ENCODE results near the gene RABAC1.
A peak's percentile ranks its signal among the peaks of the same experiment; 100 is the strongest.

RABAC1 gene

GRCh38 chr19:41926763-41927496 lies 32.2 kb downstream of the RABAC1 start:
- H3K9me3 ChIP-seq (ENCODE audit: control insufficient read depth, insufficient read depth, low read depth, low read length), result no peaks in the 10 kb centered on the region
- no peaks in the 10 kb centered on the region for H3K36me3 ChIP-seq (ENCODE audit: control insufficient read depth, insufficient read depth, low read length)
- no peak overlapping the region for H3K27ac ChIP-seq (ENCODE audit: low read depth, low read length)
- peaks cover 16% of the 10 kb centered on the region for H3K4me1 ChIP-seq (ENCODE audit: control insufficient read depth, insufficient read depth, low read length)
- H3K27me3 ChIP-seq (ENCODE audit: control insufficient read depth, insufficient read depth, low read length), result peaks cover 95% of the 10 kb centered on the region
- no peak overlapping the region for H3K4me3 ChIP-seq (ENCODE audit: low read depth, low read length)
- no peak overlapping the region for H3K9ac ChIP-seq (ENCODE audit: low read length)

- Histone ChIP-seq H3K4me1 (ENCODE audit: control insufficient read depth, insufficient read depth, low read length) (peaks cover 14% of the 10 kb centered on the region), H3K27me3 (ENCODE audit: control insufficient read depth, insufficient read depth, low read length) (peaks cover 95% of the 10 kb centered on the region), H3K4me3 (ENCODE audit: low read depth, low read length) (no peak overlapping the region), H3K36me3 (ENCODE audit: control insufficient read depth, insufficient read depth, low read length) (no peaks in the 10 kb centered on the region), H3K9ac (ENCODE audit: low read length) (no peak overlapping the region), H3K9me3 (ENCODE audit: control insufficient read depth, insufficient read depth, low read depth, low read length) (no peaks in the 10 kb centered on the region), H3K27ac (ENCODE audit: low read depth, low read length) (no peak overlapping the region)
Observed at GRCh38 chr19:41926028-41926762, 32.9 kb downstream of the RABAC1 start.

DNA sequence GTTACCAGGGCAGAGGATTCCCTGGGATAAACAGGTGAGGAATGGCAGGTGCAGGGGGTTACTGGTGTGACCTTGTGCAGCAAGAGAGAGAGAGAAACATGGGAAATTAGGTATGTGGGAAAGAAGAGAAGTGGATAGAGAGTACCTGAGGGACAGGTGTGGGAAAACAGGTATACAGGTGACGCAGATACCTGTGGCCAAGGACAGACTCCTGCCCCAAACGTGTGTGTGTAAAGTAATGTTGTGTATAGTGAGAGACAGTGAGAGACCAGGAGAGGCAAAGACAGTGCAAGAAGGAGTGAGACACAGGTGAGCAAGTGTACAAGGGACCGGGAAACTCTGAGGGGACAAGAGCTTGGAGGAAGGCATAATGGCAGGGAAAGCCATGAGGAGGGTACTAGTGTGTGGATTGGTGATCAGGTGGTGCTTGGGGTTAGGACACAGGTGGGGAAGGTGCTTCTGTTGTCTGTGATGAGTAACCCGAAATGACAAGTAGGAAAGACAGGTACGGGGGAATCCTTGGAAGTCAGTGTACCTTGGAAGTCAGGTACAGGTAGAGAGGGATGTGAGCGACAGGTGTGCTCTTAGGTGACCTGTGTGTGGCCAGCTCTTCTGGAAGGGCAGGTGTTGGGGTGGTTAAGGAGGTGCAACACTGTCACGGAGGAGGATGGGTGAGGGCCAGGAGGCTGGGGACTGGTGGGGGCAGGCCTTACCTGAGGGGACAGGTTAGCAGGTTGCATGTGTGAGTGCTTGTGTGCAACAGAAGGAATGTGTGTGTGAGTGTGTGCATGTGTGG lies 33.7 kb downstream of the RABAC1 start:
- Histone ChIP-seq H3K9me3 (ENCODE audit: control insufficient read depth, insufficient read depth, low read depth, low read length) (no peaks in the 10 kb centered on the region), H3K4me1 (ENCODE audit: control insufficient read depth, insufficient read depth, low read length) (peaks cover 21% of the 10 kb centered on the region), H3K27ac (ENCODE audit: low read depth, low read length) (no peak overlapping the region), H3K27me3 (ENCODE audit: control insufficient read depth, insufficient read depth, low read length) (peaks cover 95% of the 10 kb centered on the region), H3K9ac (ENCODE audit: low read length) (no peak overlapping the region), H3K36me3 (ENCODE audit: control insufficient read depth, insufficient read depth, low read length) (no peaks in the 10 kb centered on the region), H3K4me3 (ENCODE audit: low read depth, low read length) (no peak overlapping the region)

- H3K4me1 ChIP-seq (ENCODE audit: control insufficient read depth, insufficient read depth, low read length), result peaks cover 17% of the 10 kb centered on the region
- H3K4me3 ChIP-seq (ENCODE audit: low read depth, low read length), result no peak overlapping the region
- H3K9me3 ChIP-seq (ENCODE audit: control insufficient read depth, insufficient read depth, low read depth, low read length), result no peaks in the 10 kb centered on the region
- H3K9ac ChIP-seq (ENCODE audit: low read length), result no peak overlapping the region
- no peaks in the 10 kb centered on the region for H3K36me3 ChIP-seq (ENCODE audit: control insufficient read depth, insufficient read depth, low read length)
- peaks cover 95% of the 10 kb centered on the region for H3K27me3 ChIP-seq (ENCODE audit: control insufficient read depth, insufficient read depth, low read length)
- H3K27ac ChIP-seq (ENCODE audit: low read depth, low read length), result no peak overlapping the region
Observed at GRCh38 chr19:41924151-41925145, 34.7 kb downstream of the RABAC1 start.

- H3K9me3 ChIP-seq (ENCODE audit: control insufficient read depth, insufficient read depth, low read depth, low read length), result no peaks in the 10 kb centered on the region
- H3K27ac ChIP-seq (ENCODE audit: low read depth, low read length), result no peak overlapping the region
- H3K36me3 ChIP-seq (ENCODE audit: control insufficient read depth, insufficient read depth, low read length), result no peaks in the 10 kb centered on the region
- peaks cover 95% of the 10 kb centered on the region for H3K27me3 ChIP-seq (ENCODE audit: control insufficient read depth, insufficient read depth, low read length)
- no peak overlapping the region for H3K4me3 ChIP-seq (ENCODE audit: low read depth, low read length)
- peaks cover 11% of the 10 kb centered on the region; the same call in 1 of the 2 replicates for H3K4me1 ChIP-seq (ENCODE audit: control insufficient read depth, insufficient read depth, low read length)
- H3K9ac ChIP-seq (ENCODE audit: low read length), result no peak overlapping the region
Observed at GRCh38 chr19:41923045-41923788, 35.9 kb downstream of the RABAC1 start.

- H3K4me3 ChIP-seq (ENCODE audit: low read depth, low read length), result peak overlapping the region; percentile 1; the same call in 1 of the 2 replicates
- no peak overlapping the region for H3K27ac ChIP-seq (ENCODE audit: low read depth, low read length)
- H3K9me3 ChIP-seq (ENCODE audit: control insufficient read depth, insufficient read depth, low read depth, low read length), result no peaks in the 10 kb centered on the region
- H3K9ac ChIP-seq (ENCODE audit: low read length), result no peak overlapping the region
- H3K4me1 ChIP-seq (ENCODE audit: control insufficient read depth, insufficient read depth, low read length), result peaks cover 11% of the 10 kb centered on the region; the same call in 1 of the 2 replicates
- H3K27me3 ChIP-seq (ENCODE audit: control insufficient read depth, insufficient read depth, low read length), result peaks cover 97% of the 10 kb centered on the region
- no peaks in the 10 kb centered on the region for H3K36me3 ChIP-seq (ENCODE audit: control insufficient read depth, insufficient read depth, low read length)
Observed at GRCh38 chr19:41922585-41922984, 36.5 kb downstream of the RABAC1 start.

- H3K36me3 ChIP-seq (ENCODE audit: control insufficient read depth, insufficient read depth, low read length), result no peaks in the 10 kb centered on the region
- no peak overlapping the region for H3K9ac ChIP-seq (ENCODE audit: low read length)
- H3K4me1 ChIP-seq (ENCODE audit: control insufficient read depth, insufficient read depth, low read length), result peaks cover 11% of the 10 kb centered on the region; the same call in 1 of the 2 replicates
- H3K9me3 ChIP-seq (ENCODE audit: control insufficient read depth, insufficient read depth, low read depth, low read length), result no peaks in the 10 kb centered on the region
- H3K27me3 ChIP-seq (ENCODE audit: control insufficient read depth, insufficient read depth, low read length), result peaks cover 97% of the 10 kb centered on the region
- H3K27ac ChIP-seq (ENCODE audit: low read depth, low read length), result no peak overlapping the region
- peak overlapping the region; percentile 1; the same call in 1 of the 2 replicates for H3K4me3 ChIP-seq (ENCODE audit: low read depth, low read length)
Observed at GRCh38 chr19:41921577-41922576, 37.2 kb downstream of the RABAC1 start.

DNA sequence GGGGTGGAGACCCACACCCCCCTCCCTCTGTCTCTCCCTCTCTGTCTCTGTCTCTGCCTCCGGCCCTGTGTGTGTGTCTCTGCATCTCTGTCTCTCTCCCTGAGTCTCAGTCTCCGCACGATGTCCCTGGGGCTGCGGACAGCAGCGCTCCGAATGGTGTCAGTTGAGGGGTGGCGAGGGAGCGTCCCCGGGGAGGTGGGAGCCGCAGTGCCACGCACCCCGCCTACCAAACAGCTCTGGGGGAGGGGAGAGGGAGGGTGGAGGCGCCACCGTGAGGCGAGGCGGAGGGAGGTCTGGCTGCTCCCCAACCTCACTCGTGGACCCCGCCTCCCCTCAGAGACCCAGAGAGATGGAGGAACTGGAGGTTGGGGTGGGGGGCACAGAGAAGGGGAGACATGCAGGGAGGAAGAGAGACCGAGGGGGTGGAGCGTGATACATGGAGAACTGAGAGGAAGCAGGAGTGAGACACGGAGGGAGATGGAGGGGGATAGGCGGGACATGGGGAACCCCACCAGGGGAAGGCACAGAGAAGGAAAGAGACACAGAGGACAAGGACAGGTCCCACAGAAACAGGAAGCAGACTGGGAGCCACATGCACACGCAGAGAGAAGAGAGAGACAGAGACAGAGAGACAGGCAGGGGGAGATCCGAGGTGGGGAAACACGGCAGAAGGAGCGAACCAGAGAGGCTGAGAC lies 38.1 kb downstream of the RABAC1 start:
- H3K9ac ChIP-seq (ENCODE audit: low read length), result no peak overlapping the region
- H3K36me3 ChIP-seq (ENCODE audit: control insufficient read depth, insufficient read depth, low read length), result no peaks in the 10 kb centered on the region
- H3K4me3 ChIP-seq (ENCODE audit: low read depth, low read length), result no peak overlapping the region
- H3K9me3 ChIP-seq (ENCODE audit: control insufficient read depth, insufficient read depth, low read depth, low read length), result no peaks in the 10 kb centered on the region
- H3K27ac ChIP-seq (ENCODE audit: low read depth, low read length), result no peak overlapping the region
- peaks cover 11% of the 10 kb centered on the region; the same call in 1 of the 2 replicates for H3K4me1 ChIP-seq (ENCODE audit: control insufficient read depth, insufficient read depth, low read length)
- H3K27me3 ChIP-seq (ENCODE audit: control insufficient read depth, insufficient read depth, low read length), result peaks cover 97% of the 10 kb centered on the region
